Measurements from ENCODE around the gene SLC18B1.

Gene SLC18B1

DNA sequence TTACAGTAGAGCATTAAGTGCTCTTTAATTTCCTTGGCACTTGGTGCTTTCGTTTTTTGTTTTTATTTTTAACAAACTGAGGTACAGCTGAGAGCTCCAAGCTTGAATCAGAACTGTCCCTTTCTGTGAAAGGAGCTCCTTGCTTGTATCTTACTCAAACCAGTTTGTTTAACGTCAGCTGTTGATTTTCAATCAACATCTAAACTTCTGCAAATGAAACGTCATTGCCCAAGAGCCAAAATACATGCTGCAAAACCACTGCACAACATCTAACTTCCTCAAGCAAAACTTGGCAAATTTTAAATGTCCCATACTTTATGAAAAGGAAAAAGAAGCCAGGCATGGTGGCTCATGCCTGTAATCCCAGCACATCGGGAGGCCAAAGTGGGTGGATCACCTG, 55.9 kb downstream of the SLC18B1 start:
- DNase-seq (ENCODE audit: low spot score) = no peak

GRCh38 chr6:132741281-132741680, 57.2 kb downstream of the SLC18B1 start:
- DNase-seq (ENCODE audit: low spot score) = no peak

DNA sequence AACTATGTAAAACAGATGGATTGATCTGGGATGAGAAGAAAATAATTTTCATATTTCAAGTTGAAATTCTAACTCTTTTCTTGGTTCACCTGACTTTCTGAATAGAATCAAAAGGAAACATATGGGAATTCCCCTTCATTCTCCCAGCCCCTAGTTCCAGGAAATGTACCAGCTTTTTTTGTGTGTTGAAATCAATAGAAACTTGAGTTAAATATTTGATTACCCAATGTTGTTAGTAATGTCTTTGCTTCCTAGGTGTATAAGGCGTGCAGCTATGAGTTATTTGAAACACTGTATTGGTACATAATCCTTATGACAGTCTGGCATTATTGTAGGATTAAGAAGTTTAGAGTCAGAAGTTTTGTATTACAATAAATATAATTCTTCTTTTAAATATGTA, 62.2 kb downstream of the SLC18B1 start:
- DNase-seq (ENCODE audit: low spot score) = no peak

- DNase-seq (ENCODE audit: low spot score) = peak; percentile 24
These were observed 63.7 kb downstream of the SLC18B1 start for GRCh38 chr6:132734694-132735236.

DNA sequence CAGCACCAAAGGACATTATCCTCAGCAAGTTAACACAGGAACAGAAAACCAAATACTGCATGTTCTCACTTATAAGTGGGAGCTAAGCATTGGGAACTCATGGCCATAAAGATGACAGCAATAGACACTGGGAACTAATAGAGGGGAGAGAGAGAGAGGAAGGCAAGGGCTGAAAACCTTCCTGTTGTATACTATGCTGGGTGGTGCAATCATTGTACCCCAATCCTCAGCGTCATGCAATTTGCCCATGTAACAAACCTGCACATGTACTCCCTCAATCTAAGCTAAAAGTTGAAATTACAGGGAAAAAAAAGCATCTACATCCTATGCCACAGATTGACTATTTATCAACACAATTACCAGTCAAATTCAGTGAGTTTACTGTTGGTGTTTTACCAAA, 64.6 kb downstream of the SLC18B1 start:
- no peak for DNase-seq (ENCODE audit: low spot score)

- no peak for DNase-seq (ENCODE audit: low spot score)
These were observed 65.2 kb downstream of the SLC18B1 start for GRCh38 chr6:132733283-132733682.

GRCh38 chr6:132731086-132731485, 67.4 kb downstream of the SLC18B1 start:
- no peak for DNase-seq (ENCODE audit: low spot score)

- DNase-seq (ENCODE audit: low spot score) = peak; percentile 66
These were observed 67.9 kb downstream of the SLC18B1 start for GRCh38 chr6:132730560-132730959.

DNA sequence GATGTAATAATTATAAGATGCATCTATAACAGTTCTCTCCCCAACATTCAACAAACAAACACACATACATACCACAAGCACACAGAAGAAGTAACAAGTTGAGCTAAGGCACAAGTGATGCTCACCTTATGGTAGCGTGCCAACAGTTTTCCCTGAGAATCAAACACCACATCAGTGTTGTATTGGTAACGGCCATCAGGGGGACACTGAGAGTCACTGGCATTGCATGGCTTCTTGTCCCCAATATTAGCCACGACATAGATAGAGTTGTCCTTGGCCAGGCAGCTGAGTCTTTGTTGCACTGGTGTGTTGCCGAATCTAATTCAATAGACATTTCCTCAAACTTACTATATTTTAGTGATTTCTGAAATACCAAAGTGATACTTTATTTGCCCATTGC, 69.8 kb downstream of the SLC18B1 start:
- DNase-seq (ENCODE audit: low spot score) = no peak

DNA sequence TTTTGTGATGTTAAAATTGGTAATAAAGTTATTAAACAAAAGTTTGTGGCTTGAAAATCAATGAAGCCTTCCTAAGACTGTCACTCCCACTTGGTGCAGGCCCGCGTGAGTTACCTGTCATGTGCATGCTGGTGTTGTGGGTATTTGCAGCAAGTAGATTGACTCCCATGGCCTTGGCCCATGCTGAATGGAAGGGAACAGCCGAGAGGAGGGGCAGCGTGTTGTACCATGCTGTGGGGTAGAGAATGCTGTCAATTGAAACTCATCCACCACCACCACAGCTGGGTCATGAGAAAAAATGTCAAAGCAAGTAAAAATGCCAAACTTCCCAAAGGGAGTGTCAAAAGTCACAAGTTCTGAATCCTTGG, 71.8 kb downstream of the SLC18B1 start:
- DNase-seq (ENCODE audit: low spot score) = no peak

GRCh38 chr6:132725947-132726607, 72.4 kb downstream of the SLC18B1 start:
- DNase-seq (ENCODE audit: low spot score) = no peak

DNA sequence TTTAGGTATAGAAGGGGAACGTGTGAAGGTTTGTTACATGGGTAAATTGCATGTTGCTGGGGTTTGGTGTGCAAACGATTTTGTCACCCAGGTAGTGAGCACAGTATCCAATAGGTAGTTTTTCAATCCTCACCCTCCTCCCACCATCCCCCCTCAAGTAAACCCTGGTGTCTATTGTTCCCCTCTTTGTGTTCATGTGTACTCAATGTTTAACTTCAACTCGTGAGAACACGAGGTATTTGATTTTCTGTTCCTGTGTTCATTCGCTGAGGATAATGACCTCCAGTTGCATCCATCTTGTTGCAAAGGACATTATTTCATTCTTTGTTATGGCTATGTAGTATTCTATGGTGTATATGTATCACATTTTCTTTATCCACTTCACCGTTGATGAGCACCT, 73.0 kb downstream of the SLC18B1 start:
- DNase-seq (ENCODE audit: low spot score) = no peak

DNA sequence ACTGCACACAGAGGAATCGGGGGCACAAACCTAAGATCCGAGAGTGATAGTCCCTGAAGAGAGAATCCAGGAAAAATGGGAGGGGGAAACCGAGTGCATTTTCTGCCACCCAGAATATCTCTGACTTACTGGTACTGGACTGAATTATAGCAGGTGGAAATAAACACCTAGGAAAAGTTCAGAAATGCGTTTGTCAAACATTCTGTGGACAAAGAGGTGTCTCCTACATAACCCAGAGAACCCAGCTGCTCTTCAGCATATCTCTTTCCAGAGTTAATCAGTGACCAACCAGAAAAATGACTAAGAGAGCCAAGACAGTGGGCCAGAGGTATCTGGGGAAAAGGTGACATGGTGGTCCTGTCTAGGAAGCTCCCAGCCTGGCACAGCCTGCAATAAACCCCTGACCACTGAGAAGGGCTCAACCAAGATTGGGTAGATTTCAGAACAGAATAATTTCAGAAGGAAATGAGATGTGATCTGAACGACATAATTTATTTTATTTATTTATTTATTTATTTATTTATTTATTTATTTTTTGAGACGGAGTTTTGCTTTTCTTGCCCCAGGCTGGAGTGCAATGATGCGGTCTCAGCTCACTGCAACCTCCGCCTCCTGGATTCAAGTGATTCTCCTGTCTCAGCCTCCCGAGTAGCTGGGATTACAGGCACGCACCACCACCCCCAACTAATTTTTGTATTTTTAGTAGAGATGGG, 78.5 kb downstream of the SLC18B1 start:
- DNase-seq (ENCODE audit: low spot score) = no peak

All from AG08396 (cell line).